Measurements from ENCODE around the gene SPECC1L.
A peak's percentile ranks its signal among the peaks of the same experiment; 100 is the strongest.

SPECC1L gene

DNA sequence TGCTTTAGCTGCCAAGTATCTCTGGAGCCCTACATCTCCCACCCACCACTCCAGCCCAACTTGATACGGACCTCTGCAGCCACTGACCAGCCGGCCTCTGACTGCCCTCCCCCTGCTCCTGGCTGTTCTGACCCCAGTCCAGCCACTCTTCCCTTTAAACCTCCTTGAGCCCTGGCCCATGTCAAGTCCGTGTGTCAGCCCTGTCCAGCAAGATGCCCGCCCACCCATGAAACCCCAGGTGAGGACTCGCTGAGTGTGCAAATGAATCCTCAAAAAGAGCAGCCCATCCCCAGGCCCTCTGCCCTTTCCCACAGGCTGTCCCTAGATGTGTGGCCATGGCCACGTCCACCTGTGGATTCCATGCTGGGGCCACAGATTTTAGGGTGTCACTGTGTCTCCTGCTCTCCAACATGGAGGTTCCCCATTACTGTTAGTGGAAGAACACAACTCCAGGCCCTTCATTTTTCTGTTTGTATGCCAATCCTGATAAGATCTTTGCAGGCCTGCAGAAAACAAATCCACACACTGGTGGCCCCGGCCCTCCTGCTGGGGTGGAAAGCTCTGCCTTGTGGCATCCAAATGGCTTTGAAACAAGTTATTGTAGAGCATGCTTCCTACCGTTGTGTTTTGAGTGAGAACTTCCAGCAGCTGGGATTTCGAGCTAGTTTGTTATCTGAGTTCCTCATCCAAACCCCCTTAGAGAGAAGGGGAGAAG, 134.1 kb downstream of the SPECC1L start:
- H3K4me2 ChIP-seq (ENCODE audit: insufficient read depth, low read length): no peak overlapping the region
- peaks cover 72% of the 10 kb centered on the region for H3K36me3 ChIP-seq (ENCODE audit: insufficient read depth, low read length)
- no peaks in the 10 kb centered on the region for H3K27me3 ChIP-seq (ENCODE audit: insufficient read depth, low read length, poor library complexity)
- no peak overlapping the region for H3K9ac ChIP-seq (ENCODE audit: low read depth, low read length)
- no peak overlapping the region for H2AFZ ChIP-seq (ENCODE audit: low read depth, low read length)
- H3K9me3 ChIP-seq (ENCODE audit: insufficient read depth, low read length, severe bottlenecking): no peaks in the 10 kb centered on the region
- ATAC-seq (ENCODE audit: insufficient read depth, low read depth) (no peak), DNase-seq (no peak)
- H3K79me2 ChIP-seq (ENCODE audit: insufficient read depth, low read length): peaks cover 4% of the 10 kb centered on the region; the same call in 1 of the 2 replicates
- no peaks in the 10 kb centered on the region for H3K4me1 ChIP-seq (ENCODE audit: insufficient read depth, low read length)
- peaks cover 15% of the 10 kb centered on the region; the same call in 1 of the 2 replicates for H4K20me1 ChIP-seq (ENCODE audit: insufficient read depth, low read length)
- H3K4me3 ChIP-seq (ENCODE audit: low read depth in 1 of 2, low read length in 2 of 2): no peak overlapping the region
- no peak overlapping the region for H3K27ac ChIP-seq (ENCODE audit: low read length)
- no peak for TF ChIP-seq EZH2 (IDR thresholded peaks at IDR 0.05; ENCODE audit: borderline replicate concordance, low read depth, low read length, severe bottlenecking)
- TF ChIP-seq, protein P1, sequence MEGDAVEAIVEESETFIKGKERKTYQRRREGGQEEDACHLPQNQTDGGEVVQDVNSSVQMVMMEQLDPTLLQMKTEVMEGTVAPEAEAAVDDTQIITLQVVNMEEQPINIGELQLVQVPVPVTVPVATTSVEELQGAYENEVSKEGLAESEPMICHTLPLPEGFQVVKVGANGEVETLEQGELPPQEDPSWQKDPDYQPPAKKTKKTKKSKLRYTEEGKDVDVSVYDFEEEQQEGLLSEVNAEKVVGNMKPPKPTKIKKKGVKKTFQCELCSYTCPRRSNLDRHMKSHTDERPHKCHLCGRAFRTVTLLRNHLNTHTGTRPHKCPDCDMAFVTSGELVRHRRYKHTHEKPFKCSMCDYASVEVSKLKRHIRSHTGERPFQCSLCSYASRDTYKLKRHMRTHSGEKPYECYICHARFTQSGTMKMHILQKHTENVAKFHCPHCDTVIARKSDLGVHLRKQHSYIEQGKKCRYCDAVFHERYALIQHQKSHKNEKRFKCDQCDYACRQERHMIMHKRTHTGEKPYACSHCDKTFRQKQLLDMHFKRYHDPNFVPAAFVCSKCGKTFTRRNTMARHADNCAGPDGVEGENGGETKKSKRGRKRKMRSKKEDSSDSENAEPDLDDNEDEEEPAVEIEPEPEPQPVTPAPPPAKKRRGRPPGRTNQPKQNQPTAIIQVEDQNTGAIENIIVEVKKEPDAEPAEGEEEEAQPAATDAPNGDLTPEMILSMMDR (IDR thresholded peaks at IDR 0.05; ENCODE audit: borderline replicate concordance, extremely low read depth, low read length, poor library complexity, severe bottlenecking): no peak

GRCh38 chr22:24405631-24406321, 135.1 kb downstream of the SPECC1L start:
- ATAC-seq (ENCODE audit: insufficient read depth, low read depth): no peak
- Histone ChIP-seq H3K4me1 (ENCODE audit: insufficient read depth, low read length) (no peaks in the 10 kb centered on the region), H3K4me3 (ENCODE audit: low read depth in 1 of 2, low read length in 2 of 2) (no peak overlapping the region), H3K36me3 (ENCODE audit: insufficient read depth, low read length) (peaks cover 66% of the 10 kb centered on the region), H3K9ac (ENCODE audit: low read depth, low read length) (no peak overlapping the region), H2AFZ (ENCODE audit: low read depth, low read length) (no peak overlapping the region), H3K4me2 (ENCODE audit: insufficient read depth, low read length) (no peak overlapping the region), H3K79me2 (ENCODE audit: insufficient read depth, low read length) (peaks cover 4% of the 10 kb centered on the region; the same call in 1 of the 2 replicates), H3K9me3 (ENCODE audit: insufficient read depth, low read length, severe bottlenecking) (no peaks in the 10 kb centered on the region), H4K20me1 (ENCODE audit: insufficient read depth, low read length) (peaks cover 19% of the 10 kb centered on the region; the same call in 1 of the 2 replicates), H3K27ac (ENCODE audit: low read length) (0 out of 2 replicates have a peak overlapping the region, but pooled peaks have one; percentile 7), H3K27me3 (ENCODE audit: insufficient read depth, low read length, poor library complexity) (no peaks in the 10 kb centered on the region)
- TF ChIP-seq, protein P1 (IDR thresholded peaks at IDR 0.05; ENCODE audit: borderline replicate concordance, extremely low read depth, low read length, poor library complexity, severe bottlenecking): no peak
- no peak for DNase-seq

- no peaks in the 10 kb centered on the region for H3K27me3 ChIP-seq (ENCODE audit: insufficient read depth, low read length, poor library complexity)
- H3K4me1 ChIP-seq (ENCODE audit: insufficient read depth, low read length): no peaks in the 10 kb centered on the region
- H4K20me1 ChIP-seq (ENCODE audit: insufficient read depth, low read length): peaks cover 19% of the 10 kb centered on the region; the same call in 1 of the 2 replicates
- H3K9me3 ChIP-seq (ENCODE audit: insufficient read depth, low read length, severe bottlenecking): no peaks in the 10 kb centered on the region
- TF ChIP-seq, protein P1 (IDR thresholded peaks at IDR 0.05; ENCODE audit: borderline replicate concordance, extremely low read depth, low read length, poor library complexity, severe bottlenecking): no peak
- TF ChIP-seq EZH2 (IDR thresholded peaks at IDR 0.05; ENCODE audit: borderline replicate concordance, low read depth, low read length, severe bottlenecking): no peak
- H3K36me3 ChIP-seq (ENCODE audit: insufficient read depth, low read length): peaks cover 64% of the 10 kb centered on the region
- H3K4me2 ChIP-seq (ENCODE audit: insufficient read depth, low read length): no peak overlapping the region
- no peak overlapping the region for H3K9ac ChIP-seq (ENCODE audit: low read depth, low read length)
- peaks cover 2% of the 10 kb centered on the region; the same call in 1 of the 2 replicates for H3K79me2 ChIP-seq (ENCODE audit: insufficient read depth, low read length)
- no peak overlapping the region for H3K4me3 ChIP-seq (ENCODE audit: low read depth in 1 of 2, low read length in 2 of 2)
- DNase-seq (no peak), ATAC-seq (ENCODE audit: insufficient read depth, low read depth) (peak; percentile 41; the same call in 2 of the 3 replicates)
- H2AFZ ChIP-seq (ENCODE audit: low read depth, low read length): no peak overlapping the region
- H3K27ac ChIP-seq (ENCODE audit: low read length): 0 out of 2 replicates have a peak overlapping the region, but pooled peaks have one; percentile 7
These were observed 136.0 kb downstream of the SPECC1L start for GRCh38 chr22:24406322-24407277.
